Astrocyte of the spinal cord (primary cell): ENCODE data around the gene THSD7A.

ENCODE experiments used
- DNase-seq: peaks from one replicate; pipeline ENCODE4 v3.0.0; 2011; ENCODE audit warnings: low read depth, low spot score
- H3K4me3 ChIP-seq: 2 replicates; pipeline ENCODE4 v1.5.1; 2011; ENCODE audit warnings: low read depth, mild to moderate bottlenecking, low read length, moderate library complexity
- in situ Hi-C: cut with HindIII; loops from 2 replicates; pipeline ENCODE4 v1.10.0; 2017; ENCODE audit warnings: low sequenced_read_pairs
- TF ChIP-seq, protein P1 (sequence below): IDR thresholded peaks from 2 replicates; pipeline ENCODE4 v1.5.1; 2012; ENCODE audit warnings: low read depth, mild to moderate bottlenecking, low read length, inconsistent platforms

THSD7A gene

DNA sequence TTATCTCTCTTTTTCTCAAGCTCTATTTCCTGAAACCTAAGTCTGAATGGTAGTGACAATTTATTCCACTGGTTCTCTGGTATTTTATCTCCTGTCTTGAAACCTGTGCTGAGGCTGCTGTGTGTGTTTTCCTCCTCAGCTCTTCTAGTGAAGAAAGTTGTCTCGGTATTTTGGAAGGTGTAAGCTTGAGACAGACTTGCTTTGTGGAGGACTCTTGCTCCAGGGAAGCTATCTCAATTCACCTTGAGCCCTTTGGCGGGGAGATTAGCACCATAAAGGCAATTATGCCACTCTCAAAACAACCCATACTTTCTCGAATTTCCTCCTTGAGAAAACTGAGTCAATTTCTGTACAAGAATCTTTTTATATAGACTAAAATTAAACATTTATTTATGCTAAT lies 141.6 kb downstream of the THSD7A start:
- DNase-seq = no peak
- TF ChIP-seq, protein P1, sequence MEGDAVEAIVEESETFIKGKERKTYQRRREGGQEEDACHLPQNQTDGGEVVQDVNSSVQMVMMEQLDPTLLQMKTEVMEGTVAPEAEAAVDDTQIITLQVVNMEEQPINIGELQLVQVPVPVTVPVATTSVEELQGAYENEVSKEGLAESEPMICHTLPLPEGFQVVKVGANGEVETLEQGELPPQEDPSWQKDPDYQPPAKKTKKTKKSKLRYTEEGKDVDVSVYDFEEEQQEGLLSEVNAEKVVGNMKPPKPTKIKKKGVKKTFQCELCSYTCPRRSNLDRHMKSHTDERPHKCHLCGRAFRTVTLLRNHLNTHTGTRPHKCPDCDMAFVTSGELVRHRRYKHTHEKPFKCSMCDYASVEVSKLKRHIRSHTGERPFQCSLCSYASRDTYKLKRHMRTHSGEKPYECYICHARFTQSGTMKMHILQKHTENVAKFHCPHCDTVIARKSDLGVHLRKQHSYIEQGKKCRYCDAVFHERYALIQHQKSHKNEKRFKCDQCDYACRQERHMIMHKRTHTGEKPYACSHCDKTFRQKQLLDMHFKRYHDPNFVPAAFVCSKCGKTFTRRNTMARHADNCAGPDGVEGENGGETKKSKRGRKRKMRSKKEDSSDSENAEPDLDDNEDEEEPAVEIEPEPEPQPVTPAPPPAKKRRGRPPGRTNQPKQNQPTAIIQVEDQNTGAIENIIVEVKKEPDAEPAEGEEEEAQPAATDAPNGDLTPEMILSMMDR = no peak
- in situ Hi-C loops = no loop called here
- H3K4me3 ChIP-seq = no peak overlapping the region

DNA sequence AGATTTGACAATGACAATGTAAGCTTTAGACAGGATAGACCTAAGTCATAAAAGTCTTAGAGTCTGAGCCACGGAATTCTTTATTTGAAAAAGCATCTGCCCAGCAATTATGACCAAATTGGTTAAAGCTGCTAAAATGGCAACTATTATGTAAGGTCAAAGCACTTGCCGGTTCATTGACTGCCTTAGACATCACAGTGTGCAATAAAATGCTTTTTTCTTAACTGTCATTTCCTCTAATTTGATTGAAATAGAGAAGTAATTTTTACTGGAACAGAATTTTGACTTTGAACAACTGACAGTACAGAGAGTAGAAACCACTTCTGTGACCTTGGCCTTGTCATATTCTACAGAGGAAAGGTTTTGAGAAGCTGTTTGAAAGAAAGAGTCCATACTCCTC lies 142.9 kb downstream of the THSD7A start:
- H3K4me3 ChIP-seq = no peak overlapping the region
- TF ChIP-seq, protein P1 = no peak
- no peak for DNase-seq
- in situ Hi-C loops = no loop called here

DNA sequence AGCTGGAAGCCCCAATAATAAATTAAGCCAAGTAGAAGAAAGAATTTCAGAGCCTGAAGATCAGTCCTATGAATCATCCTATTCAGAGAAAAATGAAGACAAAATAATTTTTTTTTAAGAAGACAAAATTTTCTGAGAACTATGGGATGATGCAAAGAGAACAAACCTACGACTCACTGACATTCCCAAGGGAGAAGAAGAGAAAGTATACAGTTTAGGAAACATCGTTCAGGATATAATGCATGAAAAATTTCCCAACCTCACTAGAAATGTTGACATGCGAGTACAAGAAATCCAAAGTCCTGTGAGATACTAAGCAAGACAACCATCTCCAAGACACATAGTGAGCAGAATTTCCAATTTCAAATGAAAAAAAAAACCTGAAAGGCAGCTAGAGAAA lies 150.5 kb downstream of the THSD7A start:
- in situ Hi-C loops = no loop called here
- TF ChIP-seq, protein P1 = no peak
- DNase-seq = no peak
- no peak overlapping the region for H3K4me3 ChIP-seq

DNA sequence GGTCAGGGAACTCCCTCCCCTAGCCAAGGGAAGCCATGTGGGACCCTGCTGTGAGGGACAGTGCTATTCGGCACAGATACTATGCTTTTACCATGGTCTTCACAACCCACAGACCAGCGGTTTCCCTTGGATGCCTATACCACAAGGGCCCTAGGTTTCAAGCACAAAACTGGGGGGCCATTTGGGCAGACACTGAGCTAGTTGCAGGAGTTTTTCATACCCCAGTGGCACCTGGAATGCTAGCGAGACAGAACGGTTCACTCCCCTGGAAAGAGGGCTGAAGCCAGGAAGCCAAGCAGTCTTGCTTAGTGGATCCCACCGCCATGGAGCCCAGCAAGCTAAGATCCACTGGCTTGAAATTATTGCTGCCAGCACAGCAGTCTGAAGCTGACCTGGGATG lies 156.8 kb downstream of the THSD7A start:
- TF ChIP-seq, protein P1 = no peak
- no peak overlapping the region for H3K4me3 ChIP-seq
- no peak for DNase-seq
- in situ Hi-C loops = no loop called here

DNA sequence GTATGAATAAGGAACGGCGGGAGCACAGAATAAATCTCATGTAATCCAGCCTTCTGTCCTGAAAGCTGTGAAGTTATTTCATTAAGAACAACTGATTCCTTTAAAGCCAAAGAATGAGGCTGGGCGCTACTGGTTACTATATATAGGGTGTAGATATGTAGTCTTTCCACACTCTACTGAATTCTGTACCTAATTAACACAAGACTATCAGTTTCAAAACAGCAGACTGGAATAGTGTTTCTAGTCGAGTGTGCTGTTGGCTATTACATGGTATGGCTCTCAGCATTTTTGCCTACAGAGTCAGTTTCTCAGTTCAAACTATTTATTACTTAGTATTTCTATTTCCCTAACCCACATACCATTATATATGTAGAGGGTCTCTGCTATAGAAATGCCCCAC lies 163.3 kb downstream of the THSD7A start:
- no peak overlapping the region for H3K4me3 ChIP-seq
- no peak for DNase-seq
- in situ Hi-C loops = no loop called here
- TF ChIP-seq, protein P1 = no peak

DNA sequence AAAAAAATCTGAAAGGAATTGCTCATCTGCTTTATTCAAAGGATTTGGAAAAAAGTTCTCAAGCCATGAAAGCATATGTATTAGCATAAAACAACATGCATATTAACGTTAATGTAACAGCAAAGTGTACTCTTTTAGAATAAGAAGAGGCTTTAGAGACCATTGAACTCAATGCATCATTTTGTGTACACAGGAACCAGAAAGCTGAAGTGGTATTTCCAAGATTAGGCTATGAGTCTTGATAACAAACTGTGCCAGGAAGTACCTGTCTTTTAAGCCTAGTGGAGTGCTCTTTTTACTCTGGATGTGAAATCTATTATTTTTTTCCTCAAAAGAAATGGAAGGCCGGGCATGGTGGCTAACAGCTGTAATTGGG lies 164.2 kb downstream of the THSD7A start:
- TF ChIP-seq, protein P1 = no peak
- DNase-seq = no peak
- H3K4me3 ChIP-seq = no peak overlapping the region
- in situ Hi-C loops = no loop called here
